ENCODE results near the gene GAPDH. TPM values are rescaled to one million over a fixed set of nuclear protein-coding genes. Genes with fewer than 3 reads are reported as not detected.

GAPDH gene
- total RNA-seq, 2 donors from 2014 or later = 1,469 to 2,105 TPM

DNA sequence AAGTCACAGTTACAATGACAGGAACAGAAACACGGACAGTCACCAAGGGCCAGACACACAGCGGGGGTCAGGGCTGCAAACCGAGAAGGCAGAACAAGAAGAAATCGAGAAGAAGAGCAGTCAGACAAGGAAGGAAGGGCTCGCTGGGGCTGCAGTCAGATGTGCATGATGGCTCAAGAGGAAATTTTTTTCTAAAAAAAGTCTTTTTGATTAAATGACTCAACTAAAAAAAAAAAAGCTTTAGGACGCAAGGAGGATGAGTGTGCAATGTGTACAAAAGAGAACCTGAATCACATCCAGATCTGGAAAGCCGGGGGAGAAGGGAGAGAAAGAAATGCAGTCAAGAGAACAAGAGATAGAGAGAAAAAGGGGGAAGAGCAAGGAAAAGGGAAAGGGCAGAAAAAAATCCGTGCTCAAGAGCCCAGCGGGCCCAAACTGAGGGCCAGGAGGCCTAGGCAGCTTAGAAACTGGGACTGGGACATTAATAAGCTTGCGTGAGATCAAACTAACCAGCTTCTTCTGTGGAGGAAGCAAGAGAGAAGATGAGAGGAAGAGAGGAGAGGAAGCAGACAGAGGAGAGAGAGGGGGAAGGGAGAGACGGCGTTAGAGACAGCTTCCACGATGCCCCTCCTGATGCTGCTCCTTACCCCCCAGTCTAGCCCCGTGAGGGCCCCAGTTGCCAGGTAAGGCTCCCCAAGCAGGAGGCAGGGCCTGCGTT, 14.8 kb downstream of the GAPDH start:
- WGBS = 80% methylated on average over 15 of the region's 15 CpGs
- no peak overlapping the region for H3K4me3 ChIP-seq
- no peak for DNase-seq (ENCODE audit: low spot score)
- TF ChIP-seq POLR2A (IDR thresholded peaks at IDR 0.05) = no peak
- TF ChIP-seq, protein P1, sequence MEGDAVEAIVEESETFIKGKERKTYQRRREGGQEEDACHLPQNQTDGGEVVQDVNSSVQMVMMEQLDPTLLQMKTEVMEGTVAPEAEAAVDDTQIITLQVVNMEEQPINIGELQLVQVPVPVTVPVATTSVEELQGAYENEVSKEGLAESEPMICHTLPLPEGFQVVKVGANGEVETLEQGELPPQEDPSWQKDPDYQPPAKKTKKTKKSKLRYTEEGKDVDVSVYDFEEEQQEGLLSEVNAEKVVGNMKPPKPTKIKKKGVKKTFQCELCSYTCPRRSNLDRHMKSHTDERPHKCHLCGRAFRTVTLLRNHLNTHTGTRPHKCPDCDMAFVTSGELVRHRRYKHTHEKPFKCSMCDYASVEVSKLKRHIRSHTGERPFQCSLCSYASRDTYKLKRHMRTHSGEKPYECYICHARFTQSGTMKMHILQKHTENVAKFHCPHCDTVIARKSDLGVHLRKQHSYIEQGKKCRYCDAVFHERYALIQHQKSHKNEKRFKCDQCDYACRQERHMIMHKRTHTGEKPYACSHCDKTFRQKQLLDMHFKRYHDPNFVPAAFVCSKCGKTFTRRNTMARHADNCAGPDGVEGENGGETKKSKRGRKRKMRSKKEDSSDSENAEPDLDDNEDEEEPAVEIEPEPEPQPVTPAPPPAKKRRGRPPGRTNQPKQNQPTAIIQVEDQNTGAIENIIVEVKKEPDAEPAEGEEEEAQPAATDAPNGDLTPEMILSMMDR (IDR thresholded peaks at IDR 0.05) = no peak
- no peak for TF ChIP-seq POLR2AphosphoS5 (IDR thresholded peaks at IDR 0.05)
- no peaks in the 10 kb centered on the region for H3K9me3 ChIP-seq
- no peaks in the 10 kb centered on the region for H3K27me3 ChIP-seq (replicated peaks; ENCODE audit: insufficient read depth)
- intact Hi-C loops (cut with DNase I) = no loop called here
- H3K36me3 ChIP-seq = no peaks in the 10 kb centered on the region
- peaks cover 11% of the 10 kb centered on the region for H3K4me1 ChIP-seq (replicated peaks)
- no peak overlapping the region for H3K27ac ChIP-seq

GRCh38 chr12:6549684-6550151, 15.4 kb downstream of the GAPDH start:
- 94% methylated on average over 18 of the region's 18 CpGs for WGBS
- Histone ChIP-seq H3K4me3 (no peak overlapping the region), H3K27me3 (replicated peaks; ENCODE audit: insufficient read depth) (no peaks in the 10 kb centered on the region), H3K36me3 (no peaks in the 10 kb centered on the region), H3K9me3 (no peaks in the 10 kb centered on the region), H3K4me1 (replicated peaks) (peaks cover 11% of the 10 kb centered on the region), H3K27ac (no peak overlapping the region)
- intact Hi-C loops (cut with DNase I) = loop anchor here (5.0 kb wide), 1 partner anchor 77 kb away; the partner anchor contains the start of gene VAMP1
- no peak for DNase-seq (ENCODE audit: low spot score)
- TF ChIP-seq POLR2AphosphoS5 (IDR thresholded peaks at IDR 0.05) (no peak), POLR2A (IDR thresholded peaks at IDR 0.05) (no peak)
- TF ChIP-seq, protein P1 (IDR thresholded peaks at IDR 0.05) = no peak

DNA sequence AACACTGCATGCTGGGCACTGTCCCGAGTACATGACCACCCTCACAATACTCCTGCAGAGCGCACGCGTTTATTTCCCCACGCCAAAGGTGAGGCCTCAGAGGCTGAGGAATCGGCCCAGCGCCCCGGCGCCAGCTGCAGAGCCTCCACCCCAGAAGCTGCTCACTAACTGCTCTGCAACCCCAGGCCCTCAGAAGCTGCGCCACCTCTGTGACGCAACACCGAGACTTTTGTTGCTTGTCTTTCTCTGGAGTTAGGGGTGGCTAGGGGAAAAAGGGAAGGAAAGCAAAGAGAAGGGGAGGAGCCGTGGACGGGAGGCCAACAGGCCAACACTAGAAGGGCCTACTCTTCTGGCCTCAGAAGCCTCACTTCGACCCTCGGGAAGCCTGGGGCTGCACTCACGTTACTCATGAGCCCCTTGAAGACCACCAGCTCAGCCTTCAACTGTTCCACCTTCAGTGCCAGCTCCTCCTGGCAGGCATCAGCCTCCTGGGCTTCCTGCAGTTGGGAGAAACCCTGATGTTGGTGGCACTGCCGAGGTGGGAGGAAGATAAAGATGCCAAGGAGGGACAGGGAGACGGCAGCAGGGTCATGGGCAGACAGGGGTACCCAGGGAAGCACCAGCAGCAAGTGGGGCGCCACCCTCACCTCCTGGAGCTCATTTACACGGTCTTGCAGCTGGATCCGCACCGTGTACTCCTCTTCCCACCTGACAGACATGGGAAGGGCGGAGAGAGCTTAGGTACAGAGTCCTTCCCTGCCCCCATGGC, 16.2 kb downstream of the GAPDH start:
- Histone ChIP-seq H3K27me3 (replicated peaks; ENCODE audit: insufficient read depth) (no peaks in the 10 kb centered on the region), H3K36me3 (no peaks in the 10 kb centered on the region), H3K4me3 (no peak overlapping the region), H3K27ac (peak overlapping the region; percentile 69 to 70), H3K4me1 (replicated peaks) (peaks cover 11% of the 10 kb centered on the region), H3K9me3 (no peaks in the 10 kb centered on the region)
- WGBS = 82% methylated on average over 24 of the region's 24 CpGs
- DNase-seq (ENCODE audit: low spot score) = no peak
- TF ChIP-seq POLR2AphosphoS5 (IDR thresholded peaks at IDR 0.05) = no peak
- TF ChIP-seq POLR2A (IDR thresholded peaks at IDR 0.05) = no peak
- TF ChIP-seq, protein P1 (IDR thresholded peaks at IDR 0.05) = no peak
- intact Hi-C loops (cut with DNase I) = loop anchor here (5.0 kb wide), 1 partner anchor 78 kb away; the partner anchor contains the start of gene VAMP1

- Histone ChIP-seq H3K4me1 (replicated peaks) (peaks cover 11% of the 10 kb centered on the region), H3K27me3 (replicated peaks; ENCODE audit: insufficient read depth) (no peaks in the 10 kb centered on the region), H3K36me3 (no peaks in the 10 kb centered on the region), H3K4me3 (no peak overlapping the region), H3K9me3 (no peaks in the 10 kb centered on the region), H3K27ac (peak overlapping the region; percentile 69 to 70)
- 57% methylated on average over 18 of the region's 18 CpGs for WGBS
- intact Hi-C loops (cut with DNase I) = loop anchor here (5.0 kb wide), 1 partner anchor 79 kb away; the partner anchor contains the start of gene VAMP1
- DNase-seq (ENCODE audit: low spot score) = peak; percentile 64
- TF ChIP-seq POLR2AphosphoS5 (IDR thresholded peaks at IDR 0.05) = peak; percentile 46
- TF ChIP-seq, protein P1 (IDR thresholded peaks at IDR 0.05) = no peak
Measured at GRCh38 chr12:6551063-6551461, 16.7 kb downstream of the GAPDH start.

All from prostate gland (tissue), 2 donors.